Kidney (tissue), 14 donors: ENCODE data around the gene SPAG5. TPM values are rescaled to one million over a fixed set of nuclear protein-coding genes. Genes with fewer than 3 reads are reported as not detected.

Source experiments
- DNase-seq, 5 donors: peaks; one replicate each; pipeline ENCODE4 v3.0.0-alpha.2; 2013 to 2020
- FAIRE-seq: peaks from 2 replicates; lab custom pipeline; 2012; peaks lifted over from hg19 to GRCh38; lab: Jason Lieb, UNC
- H3K27ac ChIP-seq, 2 donors: one replicate each; pipeline ENCODE4 v1.7.0; 2013; ENCODE audit warnings: low read depth in 2 of 2, low read length in 2 of 2, inconsistent platforms in 1 of 2
- H3K27me3 ChIP-seq: one replicate; pipeline ENCODE4 v1.7.1; 2013; ENCODE audit warnings: low read length, inconsistent platforms; ENCODE audit not compliant: control insufficient read depth, insufficient read depth
- H3K36me3 ChIP-seq, 3 donors: one replicate each; pipeline versions ENCODE4 v1.7.0 to v1.7.1; 2013; ENCODE audit warnings: low read length in 3 of 3, control low read depth in 1 of 3, inconsistent platforms in 1 of 3; ENCODE audit not compliant: insufficient read depth in 3 of 3, control insufficient read depth in 2 of 3
- H3K4me1 ChIP-seq, 3 donors: one replicate each; pipeline versions ENCODE4 v1.7.0 to v1.7.1; 2013; ENCODE audit warnings: low read length in 3 of 3, inconsistent platforms in 1 of 3, low read depth in 1 of 3; ENCODE audit not compliant: control insufficient read depth in 2 of 3, insufficient read depth in 2 of 3
- H3K4me3 ChIP-seq, 3 donors: one replicate each; pipeline versions ENCODE4 v1.7.0 to v1.8.1; 2013; ENCODE audit warnings: low read length in 3 of 3, control low read depth in 1 of 3, inconsistent platforms in 1 of 3
- H3K9ac ChIP-seq, 3 donors: one replicate each; pipeline versions ENCODE4 v1.7.0 to v1.7.1; 2013; ENCODE audit warnings: low read length in 3 of 3, control low read depth in 1 of 3, inconsistent platforms in 1 of 3
- H3K9me3 ChIP-seq, 3 donors: one replicate each; pipeline versions ENCODE4 v1.7.0 to v1.7.1; 2013; ENCODE audit warnings: low read length in 3 of 3, control low read depth in 1 of 3, inconsistent platforms in 1 of 3; ENCODE audit not compliant: control insufficient read depth in 2 of 3, insufficient read depth in 1 of 3
- intact Hi-C: fragments of 100-400 bp; cut with DNase I; formaldehyde crosslinking; loops from one replicate; pipeline ENCODE4 v1.11.1; 2022
- polyA plus RNA-seq: library from polyadenylated mRNA; stranded (reverse); fragments of 350-450 nt; fragmentation: Illumina TruSeq; extraction: RNeasy Lipid Tissue Mini Kit (QIAGEN cat#74804); gene quantifications from one replicate; pipeline ENCODE4 v1.2.3, GENCODE V29; 2014; ENCODE audit warnings: low read depth, low replicate concordance; ENCODE audit not compliant: insufficient read depth
- total RNA-seq: library from RNA; stranded (reverse); fragmentation: NEBNext Ultra II Directional; extraction: Animal tissue kit (Norgen Biotek cat#: 25700); gene quantifications from one replicate; pipeline ENCODE4 v1.2.1, GENCODE V29; 2021
- TF ChIP-seq, protein P1 (sequence below): IDR thresholded peaks from 3 replicates; pipeline ENCODE4 v1.5.1; 2012; ENCODE audit warnings: mild to moderate bottlenecking, moderate library complexity, borderline replicate concordance; ENCODE audit not compliant: insufficient read depth; ENCODE audit errors: extremely low read depth
- donor health status: control.
- donor health status: control.
- donor health status: control.
- donor health status: control.
- donor health status: control.
- donor health status: DM: yes; HTN: yes; CAD: no.
- donor health status: Normal renal cell carcinoma (clear cell type).

Gene SPAG5
- total and polyA plus RNA-seq, 2 donors from 2014 or later = 7.4 to 123 TPM

GRCh38 chr17:28618464-28618863, 19.6 kb upstream of the SPAG5 start:
- no peaks in the 10 kb centered on the region for H3K9me3 ChIP-seq
- intact Hi-C loops = loop anchor here (10.0 kb wide), 1 partner anchor 124 kb away; no protein-coding TSS in a partner anchor
- DNase-seq = no peak
- peaks cover 22 to 73% (median 53%) of the 10 kb centered on the region in 3 donors for H3K36me3 ChIP-seq
- TF ChIP-seq, protein P1, sequence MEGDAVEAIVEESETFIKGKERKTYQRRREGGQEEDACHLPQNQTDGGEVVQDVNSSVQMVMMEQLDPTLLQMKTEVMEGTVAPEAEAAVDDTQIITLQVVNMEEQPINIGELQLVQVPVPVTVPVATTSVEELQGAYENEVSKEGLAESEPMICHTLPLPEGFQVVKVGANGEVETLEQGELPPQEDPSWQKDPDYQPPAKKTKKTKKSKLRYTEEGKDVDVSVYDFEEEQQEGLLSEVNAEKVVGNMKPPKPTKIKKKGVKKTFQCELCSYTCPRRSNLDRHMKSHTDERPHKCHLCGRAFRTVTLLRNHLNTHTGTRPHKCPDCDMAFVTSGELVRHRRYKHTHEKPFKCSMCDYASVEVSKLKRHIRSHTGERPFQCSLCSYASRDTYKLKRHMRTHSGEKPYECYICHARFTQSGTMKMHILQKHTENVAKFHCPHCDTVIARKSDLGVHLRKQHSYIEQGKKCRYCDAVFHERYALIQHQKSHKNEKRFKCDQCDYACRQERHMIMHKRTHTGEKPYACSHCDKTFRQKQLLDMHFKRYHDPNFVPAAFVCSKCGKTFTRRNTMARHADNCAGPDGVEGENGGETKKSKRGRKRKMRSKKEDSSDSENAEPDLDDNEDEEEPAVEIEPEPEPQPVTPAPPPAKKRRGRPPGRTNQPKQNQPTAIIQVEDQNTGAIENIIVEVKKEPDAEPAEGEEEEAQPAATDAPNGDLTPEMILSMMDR = no peak
- H3K27ac ChIP-seq = no peak overlapping the region
- no peak overlapping the region for H3K9ac ChIP-seq
- H3K4me3 ChIP-seq = no peak overlapping the region
- no peaks in the 10 kb centered on the region for H3K27me3 ChIP-seq
- H3K4me1 ChIP-seq = no peaks in the 10 kb centered on the region
- no peak for FAIRE-seq

DNA sequence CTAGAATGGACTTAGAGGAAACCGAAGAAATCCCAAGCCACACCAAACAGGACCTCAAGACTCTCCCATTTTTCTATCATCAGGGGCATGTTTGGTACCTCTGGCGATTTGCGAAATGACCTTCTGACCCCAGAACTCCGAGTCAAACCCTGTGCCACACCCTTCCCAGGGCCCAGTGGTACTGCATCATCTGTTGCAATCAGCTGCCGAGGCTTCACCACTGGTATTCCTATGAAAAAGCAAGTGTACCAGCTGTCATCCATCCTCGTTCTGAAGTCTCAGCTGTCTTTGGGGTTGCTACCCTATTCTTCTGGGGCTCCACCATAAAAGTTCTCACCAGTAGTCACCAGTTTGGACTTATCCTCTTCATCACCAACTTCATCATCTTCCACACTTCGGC, 17.5 kb upstream of the SPAG5 start:
- H3K27ac ChIP-seq = no peak overlapping the region
- TF ChIP-seq, protein P1 = no peak
- intact Hi-C loops = loop anchor here (10.0 kb wide), 1 partner anchor 121 kb away; no protein-coding TSS in a partner anchor
- no peaks in the 10 kb centered on the region for H3K4me1 ChIP-seq
- no peak overlapping the region for H3K9ac ChIP-seq
- no peaks in the 10 kb centered on the region for H3K27me3 ChIP-seq
- no peak overlapping the region for H3K4me3 ChIP-seq
- no peak for FAIRE-seq
- DNase-seq = no peak
- H3K36me3 ChIP-seq = peaks cover 17 to 58% (median 45%) of the 10 kb centered on the region in 3 donors
- H3K9me3 ChIP-seq = no peaks in the 10 kb centered on the region

DNA sequence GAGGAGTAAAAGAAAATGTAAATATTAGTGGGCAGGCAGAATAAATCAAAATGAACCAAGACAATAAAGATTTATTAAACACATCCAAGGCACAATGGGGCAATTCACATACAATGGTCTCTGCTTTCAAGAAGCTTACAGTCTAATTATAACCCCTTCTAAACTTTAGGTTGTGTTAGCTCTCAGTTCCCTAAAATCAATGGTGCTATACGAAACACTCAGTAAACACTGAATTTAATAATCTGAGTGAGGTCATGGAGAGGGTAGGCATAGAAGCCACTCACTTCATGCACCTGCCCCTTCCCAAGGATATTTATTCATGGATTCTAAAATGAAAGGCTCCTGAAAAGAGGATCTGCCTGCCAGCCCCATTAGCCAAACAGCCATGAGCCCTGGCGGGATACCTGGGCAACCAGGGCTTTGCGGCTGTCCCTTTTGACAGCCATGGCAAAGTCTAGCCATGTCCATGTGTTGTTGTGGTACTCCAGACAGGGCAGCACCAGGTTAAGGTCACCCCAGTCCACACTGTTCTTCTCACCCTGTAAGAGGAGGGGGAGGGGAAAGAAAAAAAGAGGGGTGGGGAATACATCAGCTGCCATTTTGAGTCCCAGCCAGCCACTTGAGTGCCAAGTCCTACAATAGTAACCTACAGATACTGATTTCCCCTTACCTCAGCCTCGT, 16.6 kb upstream of the SPAG5 start:
- FAIRE-seq = no peak
- H3K27me3 ChIP-seq = no peaks in the 10 kb centered on the region
- H3K36me3 ChIP-seq = peaks cover 16 to 50% (median 42%) of the 10 kb centered on the region in 3 donors

More for the DNA sequence above, 16.6 kb upstream of the SPAG5 start:
- no peak for DNase-seq
- H3K9ac ChIP-seq = no peak overlapping the region
- H3K9me3 ChIP-seq = no peaks in the 10 kb centered on the region
- intact Hi-C loops = loop anchor here (10.0 kb wide), 1 partner anchor 121 kb away; no protein-coding TSS in a partner anchor
- TF ChIP-seq, protein P1 = no peak
- no peak overlapping the region for H3K4me3 ChIP-seq
- no peaks in the 10 kb centered on the region for H3K4me1 ChIP-seq
- no peak overlapping the region for H3K27ac ChIP-seq
